Left cardiac atrium (tissue), 4 donors: ENCODE measurements around the gene CRIP1. TPM values are rescaled to one million over a fixed set of nuclear protein-coding genes. Genes with fewer than 3 reads are reported as not detected.

Experiments
- ATAC-seq, 2 donors: fragments of 200-7000 bp; cut with Tn5 transposase; one replicate each; pipeline ENCODE4 v1.9.1; 2020; ENCODE audit warnings: mild to moderate bottlenecking in 2 of 2, moderate library complexity in 2 of 2
- DNase-seq: peaks from one replicate; pipeline ENCODE4 v3.0.0-alpha.2; 2020
- intact Hi-C, 2 donors: fragments of 100-400 bp; cut with DNase I; formaldehyde crosslinking; loops; one replicate each; pipeline versions ENCODE4 v1.14.1 to v1.15.1; 2022 to 2023
- total RNA-seq, 2 donors: library from RNA; stranded (reverse); fragmentation: NEBNext Ultra II Directional; extraction: Animal tissue kit (Norgen Biotek cat#: 25700); gene quantifications; one replicate each; pipeline ENCODE4 v1.2.1, GENCODE V29; 2021
- donor health status: DM: no; HTN: yes; CAD: no.
- donor health status: DM: no; HTN: yes; CAD: no; lungs with severe emphysema.
- donor health status: DM: yes; HTN: yes; CAD: no.
- donor health status: Dilated cardiomyopathy.

CRIP1 gene
- total RNA-seq, 2 donors from 2014 or later: 137 to 192 TPM

- intact Hi-C loops: loop anchor here in 1 of 2 donors (10.0 kb wide), 1 partner anchor 161 kb away; no protein-coding TSS in a partner anchor
- DNase-seq (no peak), ATAC-seq (no peak)
Observed at GRCh38 chr14:105536051-105536450, 49.4 kb downstream of the CRIP1 start.

DNA sequence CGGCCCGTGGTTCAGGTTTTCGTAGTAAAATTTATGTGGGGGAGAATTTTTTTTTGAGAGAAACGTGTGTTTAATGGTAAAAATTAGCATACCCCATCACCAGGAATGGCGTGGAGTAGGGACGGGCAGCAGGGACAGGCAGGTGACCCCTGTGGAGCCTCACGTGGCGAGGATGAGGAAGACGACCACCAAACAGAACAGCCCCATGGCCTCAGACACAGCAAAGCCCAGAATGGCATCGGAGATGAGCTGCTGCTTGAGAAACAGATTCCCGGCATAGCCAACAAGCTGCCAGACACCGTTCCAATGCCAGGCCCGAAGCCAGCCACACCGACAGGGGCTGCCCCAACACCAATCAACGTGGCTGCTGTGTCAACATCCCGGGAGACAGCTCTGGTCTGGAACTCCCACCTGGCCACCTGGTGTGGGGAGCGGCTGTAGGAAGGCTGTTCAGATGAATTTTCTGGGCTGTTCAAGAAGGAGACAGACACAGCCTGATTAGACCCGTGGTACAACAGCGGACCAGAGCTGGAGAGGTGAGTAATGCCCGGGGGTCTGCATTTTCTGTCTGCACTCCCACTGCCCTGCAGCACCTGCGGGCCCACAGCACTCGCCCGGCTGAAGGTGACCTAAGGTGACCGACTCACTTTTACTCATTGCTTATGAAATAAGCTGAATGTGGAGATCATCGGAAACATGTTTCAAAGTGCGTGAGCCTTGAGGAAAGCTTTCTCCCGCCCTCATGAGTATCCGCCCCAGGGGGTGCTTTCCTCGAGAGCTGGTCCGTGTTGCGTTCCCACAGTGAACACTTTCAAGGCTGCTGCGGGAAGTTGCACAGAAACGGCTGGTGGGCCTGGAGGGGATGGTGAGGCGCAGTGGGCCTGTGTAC lies 50.2 kb downstream of the CRIP1 start:
- intact Hi-C loops: loop anchor here in 1 of 2 donors (10.0 kb wide), 1 partner anchor 162 kb away; no protein-coding TSS in a partner anchor
- DNase-seq (no peak), ATAC-seq (no peak)

GRCh38 chr14:105537580-105538474 lies 51.1 kb downstream of the CRIP1 start:
- peak; percentile 48 for DNase-seq
- peak; percentile 71 to 83 for ATAC-seq
- intact Hi-C loops: loop anchor here in 1 of 2 donors (10.0 kb wide), 1 partner anchor 163 kb away; no protein-coding TSS in a partner anchor

Other genes starting within 250 kb of the CRIP1 start
- 10 to 100 TPM; 37.7 to 42.7 TPM for gene BTBD6, start 238.4 kb upstream of the CRIP1 start, total RNA-seq
- gene BRF1, start 185.9 kb upstream of the CRIP1 start, total RNA-seq: 10 to 100 TPM; 18.8 to 20.0 TPM
- gene PACS2, start 172.1 kb upstream of the CRIP1 start, total RNA-seq: 10 to 100 TPM; 53.4 to 55.8 TPM
- 1 to 10 TPM in 1 of 2 donors, under 1 TPM in 1; 0.77 to 1.6 TPM for gene TEX22, start 88.3 kb upstream of the CRIP1 start, total RNA-seq
- gene MTA1, start 67.1 kb upstream of the CRIP1 start, total RNA-seq: 100 to 1,000 TPM in 1 of 2 donors, 10 to 100 TPM in 1; 99.5 to 115 TPM
- 100 to 1,000 TPM; 783 to 843 TPM for gene CRIP2, start 12.1 kb upstream of the CRIP1 start, total RNA-seq
- 1 to 10 TPM; 5.1 to 5.9 TPM for gene TEDC1, start 4.4 kb downstream of the CRIP1 start, total RNA-seq
- 1 to 10 TPM; 2.2 to 2.7 TPM for gene TMEM121, start 39.7 kb downstream of the CRIP1 start, total RNA-seq